IMR-90 (cell line): ENCODE data around the gene ZACN. TPM values are rescaled to one million over a fixed set of nuclear protein-coding genes. Genes with fewer than 3 reads are reported as not detected.

Experiments
- ATAC-seq: fragments of 200-7000 bp; cut with Tn5 transposase; 2 replicates; pipeline ENCODE4 v1.9.1; 2020; ENCODE audit warnings: low read depth, mild to moderate bottlenecking, moderate library complexity
- BruUV-seq: library from RNA; stranded (reverse); fragments of 400-500 nt; replicated peaks from 2 replicates; lab custom pipeline; 2021; lab: Mats Ljungman, UMichigan
- CTCF ChIA-PET: fragments of 300-600 bp; formaldehyde crosslinking; extraction: SDS; loops from one replicate; lab custom pipeline; 2021; ENCODE audit warnings: antibody characterized with exemption; lab: Yijun Ruan, JAX
- POLR2A ChIA-PET: fragments of 300-600 bp; sonication (Branson Sonifier 250); formaldehyde crosslinking; loops from one replicate; lab custom pipeline; 2022; ENCODE audit warnings: antibody characterized with exemption; ENCODE audit not compliant: unreplicated experiment; lab: Charles Lee
- DNase-seq: peaks from one replicate; pipeline ENCODE4 v3.0.0; 2013
- H2AFZ ChIP-seq: replicated peaks from 2 replicates; pipeline ENCODE3; 2013; ENCODE audit warnings: low read length, mild to moderate bottlenecking; ENCODE audit not compliant: poor library complexity
- H2AK5ac ChIP-seq: 2 replicates; pipeline ENCODE4 v1.6.1; 2013; ENCODE audit warnings: low read depth, low read length, inconsistent platforms
- H2AK9ac ChIP-seq: replicated peaks from 2 replicates; pipeline ENCODE3; 2013; ENCODE audit warnings: mild to moderate bottlenecking, low read depth, low read length, moderate library complexity; ENCODE audit not compliant: poor library complexity
- H2BK120ac ChIP-seq: 2 replicates; pipeline ENCODE4 v1.6.1; 2013; ENCODE audit warnings: low read depth, low read length, inconsistent platforms
- H2BK15ac ChIP-seq: 3 replicates; pipeline ENCODE4 v1.6.1; 2013; ENCODE audit warnings: low read depth, low read length, inconsistent platforms
- H2BK20ac ChIP-seq: 2 replicates; pipeline ENCODE4 v1.6.1; 2013; ENCODE audit warnings: low read depth, mild to moderate bottlenecking, inconsistent platforms, low read length, moderate library complexity
- H2BK5ac ChIP-seq: 2 replicates; pipeline ENCODE4 v1.6.1; 2013; ENCODE audit warnings: mild to moderate bottlenecking, low read depth, low read length, inconsistent platforms; ENCODE audit not compliant: poor library complexity, severe bottlenecking
- H3K14ac ChIP-seq: replicated peaks from 2 replicates; pipeline ENCODE4 v1.6.1; 2013; ENCODE audit warnings: low read depth, low read length, inconsistent platforms
- H3K18ac ChIP-seq: 2 replicates; pipeline ENCODE4 v1.6.1; 2013; ENCODE audit warnings: low read depth, low read length, control low read depth
- H3K23ac ChIP-seq: 2 replicates; pipeline ENCODE4 v1.6.1; 2013; ENCODE audit warnings: low read depth, low read length, inconsistent platforms
- H3K27ac ChIP-seq: 2 replicates; pipeline ENCODE4 v1.5.1; 2013; ENCODE audit warnings: mild to moderate bottlenecking, control low read depth, low read length; ENCODE audit not compliant: insufficient read depth
- H3K27me3 ChIP-seq: 2 replicates; pipeline ENCODE4 v1.6.1; 2013; ENCODE audit warnings: low read length; ENCODE audit not compliant: control insufficient read depth, insufficient read depth
- H3K36me3 ChIP-seq: 2 replicates; pipeline ENCODE4 v1.6.1; 2013; ENCODE audit warnings: low read length, mixed read lengths; ENCODE audit not compliant: control insufficient read depth, insufficient read depth
- H3K4ac ChIP-seq: 2 replicates; pipeline ENCODE4 v1.6.1; 2013; ENCODE audit warnings: low read depth, low read length, inconsistent platforms
- H3K4me1 ChIP-seq: 2 replicates; pipeline ENCODE4 v1.6.1; 2013; ENCODE audit warnings: low read length, mixed read lengths; ENCODE audit not compliant: control insufficient read depth, insufficient read depth
- H3K4me2 ChIP-seq: 2 replicates; pipeline ENCODE4 v1.6.1; 2013; ENCODE audit warnings: low read depth, mild to moderate bottlenecking, control low read depth, low read length, moderate library complexity
- H3K4me3 ChIP-seq: 2 replicates; pipeline ENCODE4 v1.5.1; 2013; ENCODE audit warnings: low read depth, mild to moderate bottlenecking, control low read depth, low read length, moderate library complexity; ENCODE audit not compliant: insufficient read depth
- H3K56ac ChIP-seq: 2 replicates; pipeline ENCODE4 v1.6.1; 2013; ENCODE audit warnings: low read length, inconsistent platforms; ENCODE audit not compliant: insufficient read depth; ENCODE audit errors: extremely low read depth
- H3K79me1 ChIP-seq, 2 experiments: 2 replicates each; pipeline ENCODE4 v1.6.1; 2013; ENCODE audit warnings: low read length in 2 of 2, inconsistent platforms in 1 of 2, low read depth in 1 of 2
- H3K9ac ChIP-seq: 2 replicates; pipeline ENCODE4 v1.6.1; 2013; ENCODE audit warnings: low read depth, low read length, control low read depth
- H3K9me1 ChIP-seq: 2 replicates; pipeline ENCODE4 v1.6.1; 2013; ENCODE audit warnings: low read length, inconsistent platforms; ENCODE audit not compliant: insufficient read depth
- H3K9me3 ChIP-seq: 2 replicates; pipeline ENCODE4 v1.6.1; 2013; ENCODE audit warnings: low read length; ENCODE audit not compliant: control insufficient read depth, insufficient read depth
- H4K20me1 ChIP-seq: 2 replicates; pipeline ENCODE4 v1.6.1; 2013; ENCODE audit warnings: low read length, inconsistent platforms; ENCODE audit not compliant: insufficient read depth
- H4K5ac ChIP-seq: 2 replicates; pipeline ENCODE4 v1.6.1; 2013; ENCODE audit warnings: mild to moderate bottlenecking, low read depth, low read length, control low read depth
- H4K8ac ChIP-seq, 2 experiments: 2 replicates each; pipeline ENCODE4 v1.6.1; 2013; ENCODE audit warnings: low read depth in 2 of 2, low read length in 2 of 2, control low read depth in 1 of 2, inconsistent platforms in 1 of 2
- H4K91ac ChIP-seq: 2 replicates; pipeline ENCODE4 v1.6.1; 2013; ENCODE audit warnings: low read depth, low read length, inconsistent platforms; ENCODE audit not compliant: insufficient read depth
- CHD1 ChIP-seq: IDR thresholded peaks from 2 replicates; pipeline ENCODE4 v1.6.1; 2012; ENCODE audit warnings: low read depth, low read length, improper control_type of control experiment
- ELK1 ChIP-seq: fragments of 150-350 bp; IDR thresholded peaks from 2 replicates; pipeline ENCODE4 v1.6.1; 2016; ENCODE audit warnings: low read depth, mild to moderate bottlenecking, low read length, moderate library complexity, borderline replicate concordance
- FOS ChIP-seq: fragments of 150-350 bp; IDR thresholded peaks from 2 replicates; pipeline ENCODE4 v1.6.1; 2016; ENCODE audit warnings: low read depth, low read length
- MAFK ChIP-seq: IDR thresholded peaks from 2 replicates; pipeline ENCODE4 v1.6.1; 2012; ENCODE audit warnings: low read depth, low read length, improper control_type of control experiment
- NFE2L2 ChIP-seq: fragments of 150-350 bp; IDR thresholded peaks from 2 replicates; pipeline ENCODE4 v1.6.1; 2016; ENCODE audit warnings: low read depth, mild to moderate bottlenecking, low read length
- POLR2A ChIP-seq: IDR thresholded peaks from 2 replicates; pipeline ENCODE4 v1.6.1; 2012; ENCODE audit warnings: mild to moderate bottlenecking, low read depth, low read length
- RCOR1 ChIP-seq: IDR thresholded peaks from 2 replicates; pipeline ENCODE4 v1.6.1; 2012; ENCODE audit warnings: mild to moderate bottlenecking, low read length, improper control_type of control experiment; ENCODE audit not compliant: insufficient replicate concordance
- USF2 ChIP-seq: fragments of 150-350 bp; IDR thresholded peaks from 2 replicates; pipeline ENCODE4 v1.6.1; 2017; ENCODE audit warnings: mild to moderate bottlenecking, antibody characterized with exemption, low read length, low read depth
- WGBS, 2 experiments: methylation state at CpG; one replicate each; pipeline versions ENCODE4 v1.1.5 to v1.1.7; 2013; ENCODE audit warnings: missing lambda C conversion rate in 2 of 2; ENCODE audit not compliant: insufficient read length in 1 of 2; ENCODE audit errors: extremely low coverage in 2 of 2; 5-methylcytosine and 5-hydroxymethylcytosine counted together
- dilution Hi-C: fragments of 300-500 bp; cut with HindIII; formaldehyde crosslinking; loops from one replicate; pipeline ENCODE4 v1.14.3; 2018; ENCODE audit warnings: low sequenced_read_pairs; ENCODE audit not compliant: unreplicated experiment
- in situ Hi-C: fragments of 300-500 bp; cut with MboI; formaldehyde crosslinking; loops from 3 replicates; pipeline ENCODE4 v1.14.3; 2019; ENCODE audit warnings: low sequenced_read_pairs, inconsistent platforms, mixed read lengths
- intact Hi-C: fragments of 100-400 bp; cut with micrococcal nuclease; formaldehyde crosslinking; loops from 2 replicates; pipeline ENCODE4 v1.10.0; 2022
- polyA plus RNA-seq, 3 experiments: library from polyadenylated mRNA; depleted of rRNA; stranded (reverse); fragments of >200 nt; gene quantifications; 2 replicates each; pipeline ENCODE4 v1.2.3, GENCODE V29; 2012; ENCODE audit warnings: low replicate concordance in 1 of 3
- total RNA-seq: library from RNA; depleted of rRNA; stranded (reverse); fragments of >200 nt; gene quantifications from 2 replicates; pipeline ENCODE4 v1.2.3, GENCODE V29; 2012
- TF ChIP-seq, protein P1 (sequence below): conservative IDR thresholded peaks from 2 replicates; pipeline ENCODE4 v1.5.1; 2012; ENCODE audit warnings: mild to moderate bottlenecking, low read depth, low read length, improper control_type of control experiment

ZACN gene
- total and polyA plus RNA-seq, 2 of the 4 experiments (the other 2 are of a cell fraction), result not detected

DNA sequence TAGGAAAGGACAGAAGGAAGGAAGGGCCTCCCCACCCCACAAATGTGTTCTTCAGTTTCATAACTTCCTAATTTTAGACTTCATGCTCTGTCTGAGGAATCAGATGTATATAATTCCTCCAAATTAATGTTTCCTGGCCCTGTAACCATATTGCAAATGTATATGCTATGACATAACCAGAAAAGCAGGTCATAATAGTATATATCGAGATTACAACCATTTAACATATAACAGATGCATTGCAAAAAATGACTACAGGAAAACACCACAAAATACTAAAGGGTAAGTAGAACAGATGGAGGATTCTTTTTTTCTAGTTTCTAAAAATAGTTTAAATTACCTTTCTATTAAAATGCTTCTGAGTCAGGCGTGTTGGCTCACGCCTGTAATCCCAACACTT, 27.7 kb downstream of the ZACN start:
- H3K23ac ChIP-seq, result no peak overlapping the region
- H3K27me3 ChIP-seq, result no peaks in the 10 kb centered on the region
- H2BK20ac ChIP-seq, result no peak overlapping the region
- no peak overlapping the region for H2BK15ac ChIP-seq
- no peak overlapping the region for H3K14ac ChIP-seq
- no peak overlapping the region for H3K4ac ChIP-seq
- no peak overlapping the region for H4K8ac ChIP-seq
- ChIA-PET POLR2A (interaction anchor here (0.5 kb wide), 1 partner anchor 251 kb away, joined by 10 read pairs; the partner anchor contains the start of gene WBP2), CTCF (no interaction called here)
- no peak overlapping the region for H2BK5ac ChIP-seq
- WGBS, 2 experiments, result no CpG with 5 or more reads among the region's 3 CpGs
- H3K4me2 ChIP-seq, result no peak overlapping the region
- H3K9me3 ChIP-seq, result no peaks in the 10 kb centered on the region
- H2BK120ac ChIP-seq, result no peak overlapping the region
- intact Hi-C loops, result no loop called here
- H3K27ac ChIP-seq, result no peak overlapping the region
- TF ChIP-seq USF2 (no peak), RCOR1 (no peak), FOS (no peak), ELK1 (no peak), MAFK (no peak), CHD1 (no peak), NFE2L2 (no peak), POLR2A (no peak)
- TF ChIP-seq, protein P1, sequence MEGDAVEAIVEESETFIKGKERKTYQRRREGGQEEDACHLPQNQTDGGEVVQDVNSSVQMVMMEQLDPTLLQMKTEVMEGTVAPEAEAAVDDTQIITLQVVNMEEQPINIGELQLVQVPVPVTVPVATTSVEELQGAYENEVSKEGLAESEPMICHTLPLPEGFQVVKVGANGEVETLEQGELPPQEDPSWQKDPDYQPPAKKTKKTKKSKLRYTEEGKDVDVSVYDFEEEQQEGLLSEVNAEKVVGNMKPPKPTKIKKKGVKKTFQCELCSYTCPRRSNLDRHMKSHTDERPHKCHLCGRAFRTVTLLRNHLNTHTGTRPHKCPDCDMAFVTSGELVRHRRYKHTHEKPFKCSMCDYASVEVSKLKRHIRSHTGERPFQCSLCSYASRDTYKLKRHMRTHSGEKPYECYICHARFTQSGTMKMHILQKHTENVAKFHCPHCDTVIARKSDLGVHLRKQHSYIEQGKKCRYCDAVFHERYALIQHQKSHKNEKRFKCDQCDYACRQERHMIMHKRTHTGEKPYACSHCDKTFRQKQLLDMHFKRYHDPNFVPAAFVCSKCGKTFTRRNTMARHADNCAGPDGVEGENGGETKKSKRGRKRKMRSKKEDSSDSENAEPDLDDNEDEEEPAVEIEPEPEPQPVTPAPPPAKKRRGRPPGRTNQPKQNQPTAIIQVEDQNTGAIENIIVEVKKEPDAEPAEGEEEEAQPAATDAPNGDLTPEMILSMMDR, result no peak
- H3K9ac ChIP-seq, result no peak overlapping the region
- no TSS peak for BruUV-seq
- H3K4me3 ChIP-seq, result no peak overlapping the region
- H4K20me1 ChIP-seq, result peaks cover 5% of the 10 kb centered on the region; the same call in 1 of the 2 replicates
- dilution Hi-C loops, result no loop called here
- ATAC-seq (no peak), DNase-seq (no peak)
- peaks cover 13 to 26% of the 10 kb centered on the region in 2 experiments for H3K79me1 ChIP-seq
- peaks cover 8% of the 10 kb centered on the region; the same call in 1 of the 2 replicates for H3K4me1 ChIP-seq
- H4K5ac ChIP-seq, result no peak overlapping the region
- no peak overlapping the region for H3K18ac ChIP-seq
- no peak overlapping the region for H2AK5ac ChIP-seq
- no peak overlapping the region for H4K91ac ChIP-seq
- H2AFZ ChIP-seq, result no peak overlapping the region
- H2AK9ac ChIP-seq, result no peak overlapping the region
- in situ Hi-C loops, result no loop called here
- H3K36me3 ChIP-seq, result peaks cover under 1% of the 10 kb centered on the region; the same call in 1 of the 2 replicates
- H3K9me1 ChIP-seq, result peaks cover 10% of the 10 kb centered on the region
- no peak overlapping the region for H3K56ac ChIP-seq
